ENCODE data around the gene STAC3.
"Not testable (repeated sequence)": the region's sequence is repeated elsewhere in the genome, so short reads cannot be mapped to it uniquely, and the experiment has no call there.

The STAC3 gene

DNA sequence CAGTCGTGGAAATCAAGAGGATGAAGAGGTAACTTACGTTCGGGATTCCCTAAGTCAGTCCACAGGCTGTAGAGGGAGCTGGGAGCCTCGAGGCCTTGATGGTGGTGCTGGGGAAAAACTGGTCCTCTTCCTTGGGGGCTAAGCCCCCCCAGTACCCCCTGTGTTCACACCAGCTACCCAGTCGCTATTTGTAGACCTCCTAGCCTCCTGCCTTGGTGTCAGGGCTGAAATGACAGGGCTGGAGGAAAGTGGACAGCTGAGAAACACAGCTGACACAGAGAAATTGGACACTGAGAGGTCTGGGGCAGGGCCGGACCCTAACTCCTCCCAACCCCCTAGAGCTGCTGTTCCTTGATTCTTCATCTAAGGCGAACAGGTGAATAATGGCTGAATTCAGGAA is at the start of gene STAC3:
Gene STAC3, minus strand, starts transcription at position 232 of the 400 bp plus-strand sequence. CDS start 1,551 bp downstream, outside the sequence.
- no peak for DNase-seq (ENCODE audit: low read depth)

DNA sequence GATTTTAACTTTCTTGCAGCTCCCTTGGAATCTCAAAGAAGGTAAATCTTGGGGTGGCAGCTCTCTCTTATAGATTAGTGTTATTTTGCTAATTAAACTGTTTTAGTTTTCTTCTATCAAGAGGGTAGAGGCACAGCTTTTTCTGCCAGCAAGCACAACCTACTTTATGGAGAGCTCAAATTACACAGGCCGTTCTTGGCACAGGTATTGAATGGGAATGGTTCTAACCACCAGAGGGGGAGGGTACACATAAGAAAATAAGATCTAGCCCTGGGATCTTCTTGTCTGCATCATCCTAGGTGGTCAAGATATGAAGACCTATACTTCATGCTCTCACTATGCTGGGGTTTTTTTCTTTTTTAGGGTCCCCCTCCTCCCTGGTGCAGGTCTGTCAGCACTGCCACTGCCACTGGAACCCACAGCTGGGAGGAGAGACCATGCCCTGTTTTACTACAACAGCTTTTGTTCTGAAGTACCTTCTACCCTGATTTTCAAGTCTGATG is 48.6 kb upstream of the STAC3 start:
- DNase-seq (ENCODE audit: low read depth) = no peak

DNA sequence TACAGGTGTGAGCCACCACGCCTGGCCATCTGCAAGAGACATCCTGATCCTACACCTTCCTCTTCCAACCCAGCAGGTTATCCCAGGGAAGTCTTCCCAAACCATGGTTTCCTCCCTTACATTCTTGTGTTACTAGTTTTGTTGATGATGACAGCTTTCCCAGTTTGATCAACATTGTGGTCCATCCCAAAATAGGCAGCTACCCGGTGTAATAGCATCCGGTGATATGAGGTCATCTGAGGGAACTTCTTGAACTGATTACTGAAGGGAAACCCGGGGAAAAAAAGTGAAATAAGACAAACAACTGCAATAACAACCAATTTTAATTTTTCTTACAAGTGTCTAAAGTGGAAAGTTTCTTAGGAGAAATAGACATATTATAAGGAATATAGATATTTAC is 45.3 kb upstream of the STAC3 start:
- no peak for DNase-seq (ENCODE audit: low read depth)

DNA sequence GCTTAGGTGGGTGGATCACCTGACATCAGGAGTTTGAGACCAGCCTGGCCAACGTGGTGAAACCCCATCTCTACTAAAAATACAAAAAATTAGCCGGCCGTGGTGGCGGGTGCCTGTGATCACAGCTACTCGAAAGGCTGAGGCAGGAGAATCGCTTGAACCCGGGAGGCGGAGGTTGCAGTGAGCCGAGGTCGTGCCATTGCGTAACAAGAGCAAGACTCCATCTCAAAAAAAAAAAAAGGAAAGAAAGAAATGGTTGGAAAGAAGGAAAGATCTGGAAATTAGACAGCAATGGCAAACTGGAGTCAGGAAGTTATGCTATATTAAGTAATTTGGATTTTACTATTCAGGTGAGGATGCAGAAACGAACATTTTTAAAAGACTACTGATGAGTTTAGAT is 31.1 kb upstream of the STAC3 start:
- DNase-seq (ENCODE audit: low read depth) = not testable (repeated sequence)

DNA sequence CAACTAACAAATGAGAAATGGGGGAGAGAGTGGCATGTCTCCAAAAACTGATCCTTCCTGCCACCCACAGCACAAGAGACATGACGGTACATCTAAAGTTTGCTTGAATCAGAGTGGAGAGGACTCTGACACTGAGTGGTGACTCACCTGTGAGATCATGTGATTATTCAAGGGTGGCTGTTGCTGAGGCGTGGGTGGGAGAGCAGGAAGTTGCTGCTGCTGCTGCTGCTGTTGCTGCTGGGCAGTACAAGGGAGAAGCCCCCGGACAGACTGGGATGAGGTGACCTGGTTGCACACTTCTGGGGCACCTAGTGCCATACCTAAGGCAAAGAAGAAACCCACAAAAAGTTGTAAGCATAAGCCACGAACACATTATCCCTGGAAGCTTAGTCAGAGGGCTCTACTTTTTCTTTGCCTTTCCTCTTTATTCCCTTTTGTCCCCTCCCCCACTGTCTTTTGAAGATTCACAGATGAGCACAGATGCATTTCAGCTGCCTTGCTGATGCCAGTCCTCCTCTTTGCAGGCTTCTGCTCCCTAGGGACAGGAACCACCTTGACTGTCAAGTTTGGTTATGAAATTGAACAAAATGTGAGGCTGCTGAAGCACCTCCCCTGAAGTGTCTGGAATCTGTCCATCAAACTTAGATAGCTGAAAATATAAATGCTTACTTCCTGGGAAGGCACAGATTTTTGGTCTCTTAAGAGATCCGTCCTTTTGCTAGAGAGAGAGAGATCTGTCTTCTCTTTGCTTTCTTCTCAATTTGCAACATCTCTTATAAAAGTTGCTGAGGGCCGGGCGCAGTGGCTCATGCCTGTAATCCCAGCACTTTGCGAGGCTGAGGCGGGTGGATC is 29.4 kb upstream of the STAC3 start:
- peak; percentile 44 for DNase-seq (ENCODE audit: low read depth)

DNA sequence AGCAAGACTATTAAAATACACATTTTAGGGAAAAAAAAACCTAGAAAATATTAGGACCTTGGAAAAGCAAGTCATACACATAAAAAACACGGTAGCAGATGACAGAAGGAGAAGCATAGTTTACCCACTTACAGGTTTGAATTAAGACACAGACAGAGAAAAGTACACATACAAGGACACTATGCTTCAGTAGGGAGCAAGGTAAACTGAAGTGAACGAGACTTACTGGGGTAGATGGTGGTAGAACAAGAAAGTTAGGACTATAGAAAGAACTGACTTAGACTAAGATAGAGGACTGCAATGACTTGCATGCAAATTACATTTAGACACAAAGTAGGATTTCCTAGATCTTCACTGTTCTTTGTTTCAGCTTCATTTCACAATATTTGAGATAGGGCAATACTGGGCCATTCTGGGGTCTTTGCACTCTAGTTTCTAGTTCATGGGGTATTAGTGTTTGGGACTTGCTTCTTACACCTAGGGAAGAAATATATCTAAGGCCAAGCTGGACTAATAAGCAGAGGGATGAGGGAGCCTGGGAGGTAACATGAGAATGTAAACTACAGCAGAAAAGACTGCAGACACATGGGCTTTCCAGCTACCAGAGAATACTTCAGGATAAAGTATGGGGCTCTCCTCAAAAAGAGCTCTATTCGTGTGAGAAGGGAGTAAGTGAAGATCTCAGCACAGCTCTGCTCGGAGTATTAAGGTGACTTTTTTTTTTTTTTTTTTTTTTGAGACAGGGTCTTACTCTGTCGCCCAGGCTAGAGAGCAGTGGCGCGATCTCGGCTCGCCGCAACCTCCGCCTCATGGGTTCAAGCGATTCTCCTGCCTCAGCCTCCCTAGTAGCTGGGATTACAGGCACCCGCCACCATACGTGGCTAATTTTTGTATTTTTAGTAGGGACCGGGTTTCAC is 27.7 kb upstream of the STAC3 start:
- no peak for DNase-seq (ENCODE audit: low read depth)

DNA sequence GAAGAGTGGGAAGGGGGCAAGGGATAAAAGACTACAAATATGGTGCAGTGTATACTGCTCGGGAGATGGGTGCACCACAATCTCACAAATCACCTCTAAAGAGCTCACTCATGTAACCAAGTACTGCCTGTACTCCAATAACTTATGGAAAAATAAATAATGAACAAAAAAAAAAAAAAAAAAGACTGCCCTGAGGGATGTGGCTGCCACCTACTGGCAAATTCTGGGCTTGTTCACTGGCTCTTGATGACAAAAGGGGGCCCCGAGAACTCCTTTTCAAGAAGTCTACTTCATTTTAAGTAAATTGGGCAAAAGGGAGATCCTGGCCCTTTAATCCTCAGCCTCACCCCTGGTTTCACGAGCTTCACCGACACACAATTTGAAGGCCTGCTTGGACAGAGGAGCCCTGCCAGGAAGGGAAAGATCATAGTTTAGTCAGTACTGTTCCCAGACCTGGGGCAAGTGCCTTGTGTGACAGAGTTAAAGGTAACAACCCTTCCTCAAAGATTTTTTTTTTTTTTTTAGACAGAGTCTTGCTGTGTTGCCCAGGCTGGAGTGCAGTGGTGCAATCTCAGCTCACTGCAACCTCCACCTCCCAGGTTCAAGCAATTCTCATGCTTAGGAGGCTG is 26.1 kb upstream of the STAC3 start:
- no peak for DNase-seq (ENCODE audit: low read depth)

DNA sequence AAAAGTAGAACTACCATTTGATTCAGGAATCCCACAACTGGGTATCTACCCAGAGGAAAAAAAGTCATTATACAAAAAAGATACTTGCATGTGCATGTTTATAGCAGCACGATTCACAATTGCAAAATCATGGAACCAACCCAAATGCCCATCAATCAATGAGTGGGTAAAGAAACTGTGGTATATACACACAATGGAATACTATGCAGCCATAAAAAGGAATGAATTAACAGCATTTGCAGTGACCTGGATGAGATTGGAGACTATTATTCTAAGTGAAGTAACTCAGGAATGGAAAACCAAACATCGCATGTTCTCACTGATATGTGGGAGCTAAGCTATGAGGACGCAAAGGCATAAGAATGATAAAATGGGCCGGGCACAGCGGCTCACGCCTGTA is 25.2 kb upstream of the STAC3 start:
- DNase-seq (ENCODE audit: low read depth) = not testable (repeated sequence)

DNA sequence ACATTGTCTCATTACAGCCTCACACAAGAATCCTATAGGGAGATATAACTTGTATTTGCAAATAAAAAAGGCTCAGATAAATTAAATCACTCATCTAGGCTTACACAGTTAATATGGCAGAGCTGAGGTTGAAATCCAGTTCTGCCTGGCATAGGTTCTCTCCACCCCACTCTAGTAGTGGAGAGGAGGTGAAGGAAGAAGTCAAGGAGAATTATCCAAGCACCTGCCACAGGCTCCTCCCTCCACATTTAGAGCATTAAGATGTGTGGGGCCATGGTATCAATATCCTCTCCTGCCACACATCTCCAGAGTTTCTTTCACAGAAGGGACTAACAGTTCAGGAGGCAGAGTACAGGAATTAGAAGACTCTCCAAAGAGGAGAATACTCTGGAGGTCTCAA is 22.5 kb upstream of the STAC3 start:
- DNase-seq (ENCODE audit: low read depth) = no peak

DNA sequence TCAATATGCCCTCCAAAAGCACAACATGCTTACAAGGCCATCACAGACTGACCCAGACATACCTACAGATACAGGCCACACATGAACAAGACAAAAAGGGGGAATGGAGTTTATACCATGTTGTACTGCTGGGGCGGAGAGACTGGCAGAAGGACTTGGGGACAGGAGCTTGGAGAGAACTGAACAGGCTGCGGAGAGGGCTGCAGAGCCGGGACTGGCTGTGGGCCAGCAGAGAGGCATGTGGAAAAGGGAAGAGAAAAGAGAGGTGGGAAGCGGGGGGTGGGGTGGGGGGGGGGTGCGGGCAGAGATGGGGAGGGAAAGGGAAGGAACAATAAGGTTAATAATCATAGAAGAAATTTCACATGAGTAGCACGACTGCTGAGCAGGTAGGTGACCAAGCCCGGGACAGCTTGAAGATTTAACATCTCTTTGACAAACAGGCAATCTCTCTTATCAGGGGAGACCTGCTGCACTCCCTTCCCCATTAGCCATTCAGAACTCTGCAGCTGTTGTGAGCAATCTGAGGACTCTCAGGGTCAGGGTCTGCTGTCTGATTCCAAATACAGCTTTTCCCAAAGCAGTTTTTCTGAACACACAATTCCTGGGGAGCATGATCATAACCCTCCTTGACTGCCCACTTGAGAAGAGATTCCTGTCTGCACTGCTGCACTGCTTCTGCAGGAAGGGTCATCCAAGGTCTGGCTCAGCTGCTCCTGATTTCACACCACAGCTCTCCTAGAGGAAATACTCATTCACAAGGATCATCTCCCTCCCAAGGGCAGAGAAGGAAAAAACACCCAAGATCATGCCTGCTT is 21.6 kb upstream of the STAC3 start:
- DNase-seq (ENCODE audit: low read depth) = no peak

DNA sequence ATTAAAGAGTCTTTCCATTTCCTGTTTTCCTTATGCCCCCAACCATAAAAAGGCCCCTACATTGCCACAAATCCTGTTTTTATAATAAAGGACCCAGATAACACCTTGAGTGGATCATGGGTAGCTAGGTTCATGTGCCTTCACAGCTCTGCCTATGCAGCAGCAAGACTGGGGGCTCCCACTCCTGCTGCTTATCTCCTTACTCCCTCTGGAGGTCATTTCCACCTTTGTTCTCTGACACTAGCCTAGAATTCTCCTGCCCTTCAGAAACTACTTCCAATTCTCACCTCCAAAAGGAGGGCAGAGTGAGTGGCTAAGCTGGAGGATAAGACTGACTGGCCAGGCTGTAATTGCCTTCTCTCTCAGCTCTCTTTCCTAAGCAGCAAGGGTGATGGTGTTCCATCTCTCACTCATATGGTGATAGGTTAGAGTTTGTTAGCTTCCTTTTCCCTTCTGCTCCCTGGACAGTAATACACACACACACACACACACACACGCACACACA is 20.0 kb upstream of the STAC3 start:
- DNase-seq (ENCODE audit: low read depth) = no peak

DNA sequence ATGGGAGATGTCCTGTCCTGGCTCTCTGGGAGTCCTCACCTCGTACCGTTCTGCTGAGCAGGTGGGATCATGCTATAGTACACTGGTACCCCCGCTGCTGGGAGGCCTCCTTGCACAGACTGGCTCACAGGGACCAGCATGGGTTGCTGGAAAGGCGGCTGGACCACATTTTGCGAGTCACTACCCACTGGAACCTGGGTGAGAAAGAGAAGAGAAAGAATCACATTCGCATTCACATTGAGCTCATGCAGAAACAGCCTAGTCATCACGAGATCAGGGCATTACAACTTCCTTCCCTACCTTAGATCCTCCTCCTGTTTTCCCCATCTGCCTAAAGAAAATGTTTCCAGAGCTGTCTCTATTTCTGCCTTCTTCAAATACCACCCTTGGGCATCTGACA is 17.3 kb upstream of the STAC3 start:
- DNase-seq (ENCODE audit: low read depth) = no peak

DNA sequence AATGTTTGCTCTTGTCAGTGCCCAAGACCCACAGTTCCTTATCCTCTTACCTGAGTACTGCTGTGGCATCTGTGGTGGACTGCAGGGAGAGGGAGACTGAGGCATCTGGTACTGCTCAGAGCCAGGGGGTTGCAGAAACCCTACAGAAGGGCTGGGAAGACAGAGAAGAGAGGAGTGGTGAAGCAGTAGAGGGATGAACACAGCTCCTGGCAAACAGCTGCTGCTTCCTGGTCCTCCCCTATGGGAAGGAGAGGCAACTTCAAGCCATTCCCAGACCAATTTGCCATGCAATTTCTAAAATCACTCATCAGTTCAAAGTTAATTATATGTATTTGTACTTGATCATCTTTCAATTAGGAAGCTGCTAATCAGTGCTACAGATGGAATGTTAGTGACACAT is 15.7 kb upstream of the STAC3 start:
- DNase-seq (ENCODE audit: low read depth) = no peak

DNA sequence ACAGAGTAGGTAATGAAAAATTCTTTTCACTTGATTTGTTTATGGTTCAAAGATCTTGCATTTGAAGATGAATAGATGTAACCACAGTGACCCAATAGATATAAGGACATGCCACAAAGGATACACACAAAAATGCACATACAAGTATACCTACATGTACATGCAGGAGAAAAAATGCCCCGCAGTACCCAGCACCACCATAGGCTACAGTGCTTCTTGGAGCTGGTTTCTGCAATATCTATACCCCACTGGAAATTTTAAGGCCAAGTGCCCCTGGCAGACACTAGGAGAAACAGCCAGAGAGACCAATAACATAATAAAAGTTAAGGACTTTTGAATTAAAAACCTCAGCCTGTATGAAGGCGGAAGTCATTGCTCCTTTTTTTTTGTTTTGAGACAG is 12.1 kb upstream of the STAC3 start:
- no peak for DNase-seq (ENCODE audit: low read depth)

DNA sequence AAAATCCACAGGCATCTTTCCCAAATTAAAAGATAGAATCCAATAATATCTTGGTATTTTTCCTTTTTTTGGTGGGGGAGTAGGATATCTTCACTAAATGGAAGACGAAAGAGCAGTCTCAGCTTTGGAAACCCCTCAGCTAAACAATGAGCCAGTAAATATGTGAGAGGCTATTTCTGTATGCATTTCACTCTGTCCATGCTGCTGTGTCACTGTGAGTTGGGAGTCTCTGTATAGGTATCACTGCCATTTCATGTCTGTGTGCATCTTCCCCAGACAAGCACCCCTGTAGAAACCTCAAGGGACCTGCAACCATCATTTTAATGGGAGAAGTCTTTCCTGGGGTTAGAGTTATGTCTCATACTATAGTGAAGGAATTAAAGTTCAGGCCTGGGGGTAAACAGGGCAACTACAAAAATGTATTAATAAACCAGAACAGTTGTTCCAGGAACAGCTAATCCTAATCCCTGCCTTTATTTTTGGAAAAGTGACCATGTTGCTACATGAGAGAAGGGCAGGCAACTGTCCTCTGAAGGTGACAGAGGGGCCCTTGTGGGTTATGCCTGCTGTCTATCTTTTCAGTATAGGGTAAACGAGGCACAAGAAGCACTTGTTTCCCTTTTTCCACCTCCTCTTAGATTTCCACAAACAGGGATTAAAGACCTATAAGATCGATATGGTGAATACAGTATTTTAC is 11.3 kb upstream of the STAC3 start:
- no peak for DNase-seq (ENCODE audit: low read depth)

DNA sequence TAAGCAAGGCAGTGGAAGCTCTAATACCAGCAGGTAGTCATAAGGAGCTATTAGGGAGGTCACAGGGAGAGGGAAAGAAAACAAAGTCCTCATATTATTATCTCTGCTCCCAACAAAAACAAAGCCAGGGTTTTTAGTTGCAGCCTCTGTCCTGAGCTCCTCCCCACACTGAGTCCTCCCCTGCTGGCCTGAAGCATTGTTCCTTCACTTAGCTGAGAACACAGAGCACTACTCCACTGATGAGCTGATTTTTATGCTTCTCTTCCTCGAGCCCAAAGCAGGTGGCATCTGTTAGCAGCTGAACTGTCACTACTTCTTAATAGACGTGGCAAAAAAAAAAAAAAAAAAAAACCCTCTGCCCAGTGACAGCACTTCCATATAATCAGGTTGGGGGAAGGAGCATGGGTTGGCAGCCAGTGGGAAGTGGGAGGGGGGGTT is 10.5 kb upstream of the STAC3 start:
- DNase-seq (ENCODE audit: low read depth) = no peak

DNA sequence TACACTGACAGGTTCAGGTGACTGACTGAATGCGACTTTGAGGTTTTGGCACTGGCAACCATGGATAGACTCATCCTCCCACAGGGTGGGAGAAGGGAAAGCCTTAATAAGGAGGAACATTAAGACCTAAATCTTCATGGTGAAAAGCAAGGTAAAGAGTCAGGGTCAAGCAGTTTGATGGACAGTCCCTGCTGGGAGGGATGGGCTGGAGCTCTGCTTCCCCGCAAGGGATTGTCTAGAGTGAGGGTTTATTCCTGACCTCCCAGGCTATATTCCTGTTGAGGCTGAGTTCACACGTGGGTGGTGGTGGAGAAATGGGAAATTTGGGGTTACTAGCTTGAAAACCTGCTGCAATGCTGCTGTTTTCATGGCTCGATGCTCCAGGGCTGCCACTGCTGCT is 9.4 kb upstream of the STAC3 start:
- DNase-seq (ENCODE audit: low read depth) = no peak

DNA sequence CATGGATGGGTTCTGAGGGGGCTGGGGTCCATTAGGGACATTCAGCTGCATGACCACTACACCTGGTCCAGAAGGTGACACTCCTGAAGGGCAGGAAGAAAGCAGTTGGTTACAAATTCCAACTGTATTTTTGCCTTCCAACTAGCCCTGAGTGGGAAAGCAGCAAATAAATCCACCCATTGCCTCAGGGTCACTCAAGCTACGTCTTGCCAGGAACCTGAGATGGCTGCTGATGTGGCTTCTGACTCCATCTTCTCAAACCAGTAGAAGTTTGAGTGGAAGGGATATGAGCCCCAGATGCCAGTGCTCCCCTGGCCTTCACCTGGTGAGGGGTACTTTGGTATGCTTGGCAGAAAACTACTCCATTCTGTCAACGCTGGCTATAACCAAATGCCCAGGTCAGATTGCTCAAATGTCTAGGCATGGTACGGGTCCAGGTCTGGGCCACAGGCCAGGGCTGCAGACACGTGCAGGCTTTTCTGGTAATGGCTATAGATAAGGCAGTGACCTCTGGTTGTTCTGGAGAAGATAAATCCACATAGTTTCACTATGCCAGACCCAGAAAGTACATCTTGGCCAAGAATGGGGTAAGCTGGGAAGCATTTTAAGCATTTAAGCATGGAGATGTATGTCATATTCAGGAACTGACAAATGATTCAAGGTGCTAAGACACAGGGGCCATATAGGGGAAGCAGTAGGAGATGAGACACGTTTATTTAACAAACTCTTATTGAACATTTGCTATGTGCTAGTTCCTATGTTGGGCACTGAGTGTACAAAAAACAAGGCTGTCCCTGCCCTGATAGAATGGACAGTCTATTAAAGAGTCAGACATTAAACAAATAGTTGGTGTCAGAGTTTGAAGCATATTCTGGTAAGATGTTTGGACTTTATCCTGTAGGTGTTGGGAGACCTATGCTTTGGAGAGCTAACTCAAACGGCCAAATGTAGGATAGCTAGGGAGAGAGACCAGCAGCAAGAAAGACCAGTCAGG is 8.3 kb upstream of the STAC3 start:
- DNase-seq (ENCODE audit: low read depth) = no peak

DNA sequence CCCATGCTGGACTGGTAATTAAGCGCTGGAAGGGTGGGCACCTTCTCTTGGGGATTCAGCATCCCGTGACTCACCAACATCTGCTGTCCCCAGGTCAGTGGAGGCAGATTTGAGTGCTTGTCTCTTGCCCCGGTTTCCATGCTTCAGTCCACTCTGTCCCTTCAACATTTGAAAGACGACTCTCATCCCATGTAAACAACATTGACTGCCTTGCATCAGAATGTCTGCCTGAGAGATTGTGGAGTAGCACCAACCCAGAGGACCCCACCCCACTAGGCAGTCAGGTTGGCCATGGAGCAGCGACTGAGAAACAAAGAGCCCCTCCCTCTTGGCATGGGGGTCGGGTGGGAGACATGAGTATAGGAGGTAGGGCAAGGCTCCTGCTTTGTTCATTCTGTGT is 4.9 kb upstream of the STAC3 start:
- no peak for DNase-seq (ENCODE audit: low read depth)
